Endodermal cell (in vitro differentiated cells): ENCODE data around the gene OR2G6. TPM values are rescaled to one million over a fixed set of nuclear protein-coding genes. Genes with fewer than 3 reads are reported as not detected.
"Not testable (repeated sequence)": the region's sequence is repeated elsewhere in the genome, so short reads cannot be mapped to it uniquely, and the experiment has no call there.

Source experiments
- DNase-seq: peaks from one replicate; pipeline ENCODE4 v3.0.0-alpha.2; 2017
- H3K27ac ChIP-seq: 2 replicates; pipeline ENCODE4 v1.5.1; 2013; ENCODE audit warnings: mild to moderate bottlenecking, low read depth, low read length, moderate library complexity
- H3K27me3 ChIP-seq: 2 replicates; pipeline ENCODE4 v1.6.1; 2013; ENCODE audit warnings: mild to moderate bottlenecking, low read length, moderate library complexity; ENCODE audit not compliant: insufficient read depth, control insufficient read depth, poor library complexity, severe bottlenecking
- H3K36me3 ChIP-seq: 2 replicates; pipeline ENCODE4 v1.7.0; 2013; ENCODE audit warnings: mild to moderate bottlenecking, low read length, moderate library complexity; ENCODE audit not compliant: control insufficient read depth, insufficient read depth
- H3K4me1 ChIP-seq: one replicate; pipeline ENCODE4 v1.7.0; 2013; ENCODE audit warnings: low read length; ENCODE audit not compliant: control insufficient read depth, insufficient read depth
- H3K4me3 ChIP-seq: 2 replicates; pipeline ENCODE4 v1.5.1; 2013; ENCODE audit warnings: mild to moderate bottlenecking, low read length, moderate library complexity
- H3K9ac ChIP-seq: 2 replicates; pipeline ENCODE4 v1.6.1; 2013; ENCODE audit warnings: mild to moderate bottlenecking, low read length, moderate library complexity; ENCODE audit not compliant: poor library complexity, severe bottlenecking; ENCODE audit errors: extremely low read depth
- H3K9me3 ChIP-seq: 2 replicates; pipeline ENCODE4 v1.6.1; 2013; ENCODE audit warnings: mild to moderate bottlenecking, low read length, moderate library complexity; ENCODE audit not compliant: control insufficient read depth
- H3K27ac Mint-ChIP-seq: 2 replicates; pipeline ENCODE4 v1.8.0; 2020; ENCODE audit warnings: mixed read lengths
- H3K27me3 Mint-ChIP-seq: 2 replicates; pipeline ENCODE4 v1.8.0; 2021; ENCODE audit warnings: mild to moderate bottlenecking, mixed read lengths; ENCODE audit not compliant: insufficient read depth
- H3K36me3 Mint-ChIP-seq: 2 replicates; pipeline ENCODE4 v1.8.0; 2020; ENCODE audit warnings: low read depth, mixed read lengths
- H3K4me1 Mint-ChIP-seq: 2 replicates; pipeline ENCODE4 v1.8.0; 2020; ENCODE audit warnings: mixed read lengths
- H3K4me3 Mint-ChIP-seq: 2 replicates; pipeline ENCODE4 v1.8.0; 2020; ENCODE audit warnings: mild to moderate bottlenecking, moderate library complexity, mixed read lengths
- H3K9me3 Mint-ChIP-seq: 2 replicates; pipeline ENCODE4 v1.8.0; 2020; ENCODE audit warnings: mild to moderate bottlenecking, mixed read lengths
- CTCF ChIP-seq: fragments of 200-600 bp; sonication (generic); conservative IDR thresholded peaks from 2 replicates; pipeline ENCODE4 v1.5.0; 2021; ENCODE audit warnings: antibody characterized with exemption, mild to moderate bottlenecking
- WGBS, 2 experiments: methylation state at CpG; one replicate each; pipeline versions ENCODE4 v1.1.5 to v1.1.7; 2013; ENCODE audit warnings: missing lambda C conversion rate in 2 of 2, mixed read lengths in 1 of 2; ENCODE audit not compliant: insufficient coverage in 1 of 2, insufficient read length in 1 of 2; 5-methylcytosine and 5-hydroxymethylcytosine counted together
- long read RNA-seq, 4 experiments: library from polyadenylated mRNA in 2 of 4; library from RNA in 1 of 4; library from capped mRNA in 1 of 4; stranded (forward) in 3 of 4; unstranded in 1 of 4; transcript quantifications; one replicate each; pipeline ENCODE4 v2.0.0, GENCODE V29; 2020 to 2021; ENCODE audit warnings: inconsistent platforms in 1 of 4
- polyA plus RNA-seq, 2 experiments: library from polyadenylated mRNA; stranded (reverse); fragments of 50-300 nt; gene quantifications; one replicate each; pipeline ENCODE4 v1.2.3, GENCODE V29; 2013
- total RNA-seq, 2 donors: library from RNA; stranded (reverse); fragmentation: NEBNext Ultra II Directional in 1 of 2; extraction: Animal tissue kit (Norgen Biotek cat#: 25700) in 1 of 2; gene quantifications; 2 replicates in 1 of 2; 3 replicates in 1 of 2; pipeline ENCODE4 v1.2.1, GENCODE V29; 2021

Gene OR2G6
- total RNA-seq = not detected
- not detected for polyA plus RNA-seq (2013, experiment 1 of 2)
- polyA plus RNA-seq (2013, experiment 2 of 2) = not detected
- long read RNA-seq, experiment 1 = 0 reads
- long read RNA-seq, experiment 2 = 0 reads
- long read RNA-seq, experiment 3 = 0 reads
- long read RNA-seq, experiment 4 = 0 reads

- not testable (repeated sequence) for H3K9me3 Mint-ChIP-seq, H3K27me3 Mint-ChIP-seq, H3K4me1 ChIP-seq, H3K9ac ChIP-seq, H3K36me3 ChIP-seq, H3K27ac Mint-ChIP-seq, H3K4me1 Mint-ChIP-seq, H3K27me3 ChIP-seq, H3K27ac ChIP-seq, H3K9me3 ChIP-seq, H3K4me3 ChIP-seq, DNase-seq, H3K4me3 Mint-ChIP-seq, H3K36me3 Mint-ChIP-seq
- WGBS, 2 experiments = no CpG with 5 or more reads among the region's 2 CpGs
Observed at GRCh38 chr1:248507773-248508172, at the start of gene OR2G6. Gene OR2G6 (plus strand): TSS chr1:248508073. CDS start chr1:248521647, 13,574 bp downstream.

- peaks cover 45% of the 10 kb centered on the region for H3K9me3 ChIP-seq
- H3K4me1 Mint-ChIP-seq, H3K9ac ChIP-seq, H3K36me3 Mint-ChIP-seq, H3K4me3 ChIP-seq, H3K27ac Mint-ChIP-seq, H3K27me3 ChIP-seq, H3K36me3 ChIP-seq, H3K27me3 Mint-ChIP-seq, DNase-seq, H3K4me3 Mint-ChIP-seq, H3K4me1 ChIP-seq, H3K27ac ChIP-seq: not testable (repeated sequence)
- WGBS, 2 experiments = 39 to 48% methylated on average over 3 to 6 of the region's 7 CpGs
- peaks cover 54% of the 10 kb centered on the region for H3K9me3 Mint-ChIP-seq
Observed at GRCh38 chr1:248459117-248459516, 48.8 kb upstream of the OR2G6 start.

- Mint-ChIP-seq H3K27me3 (no peaks in the 10 kb centered on the region), H3K36me3 (no peaks in the 10 kb centered on the region), H3K4me1 (no peaks in the 10 kb centered on the region), H3K27ac (no peak overlapping the region), H3K4me3 (no peak overlapping the region), H3K9me3 (peaks cover 58% of the 10 kb centered on the region)
- DNase-seq = no peak
- Histone ChIP-seq H3K27me3 (no peaks in the 10 kb centered on the region), H3K4me3 (no peak overlapping the region), H3K36me3 (no peaks in the 10 kb centered on the region), H3K4me1 (no peaks in the 10 kb centered on the region), H3K9me3 (peaks cover 19% of the 10 kb centered on the region), H3K27ac (no peak overlapping the region), H3K9ac (no peak overlapping the region)
- TF ChIP-seq CTCF = no peak
- whole genome bisulfite sequencing, 2 experiments = 17 to 68% methylated on average over 1 to 2 of the region's 4 CpGs
Observed at GRCh38 chr1:248471154-248471553, 36.7 kb upstream of the OR2G6 start.

GRCh38 chr1:248472111-248472510 lies 35.8 kb upstream of the OR2G6 start:
- 100% methylated on average over 1 of the region's 2 CpGs; no CpG with 5 or more reads in 1 of the 2 experiments for WGBS, 2 experiments
- H3K4me3 ChIP-seq, H3K27ac Mint-ChIP-seq, H3K27ac ChIP-seq, H3K36me3 ChIP-seq, H3K4me1 ChIP-seq, H3K36me3 Mint-ChIP-seq, H3K4me1 Mint-ChIP-seq, DNase-seq, H3K27me3 Mint-ChIP-seq, H3K4me3 Mint-ChIP-seq, H3K9ac ChIP-seq, H3K27me3 ChIP-seq: not testable (repeated sequence)
- peaks cover 56% of the 10 kb centered on the region for H3K9me3 Mint-ChIP-seq
- peaks cover 12% of the 10 kb centered on the region for H3K9me3 ChIP-seq

- H3K27me3 Mint-ChIP-seq, H3K4me3 ChIP-seq, H3K4me1 Mint-ChIP-seq, H3K9ac ChIP-seq, H3K36me3 ChIP-seq, DNase-seq, H3K9me3 ChIP-seq, H3K4me1 ChIP-seq, H3K27ac ChIP-seq, H3K27me3 ChIP-seq, H3K36me3 Mint-ChIP-seq, H3K4me3 Mint-ChIP-seq, H3K27ac Mint-ChIP-seq: not testable (repeated sequence)
- H3K9me3 Mint-ChIP-seq = peaks cover 53% of the 10 kb centered on the region
- 67% methylated on average over 1 of the region's 2 CpGs; no CpG with 5 or more reads in 1 of the 2 experiments for WGBS, 2 experiments
Observed at GRCh38 chr1:248473051-248473450, 34.8 kb upstream of the OR2G6 start, which contains the start of gene OR2T3. Gene OR2T3 (plus strand): TSS chr1:248473351. CDS start chr1:248473351, 0 bp downstream.

GRCh38 chr1:248475660-248476059 lies 32.2 kb upstream of the OR2G6 start:
- not testable (repeated sequence) for H3K27ac Mint-ChIP-seq, H3K4me3 Mint-ChIP-seq, H3K4me3 ChIP-seq, H3K9ac ChIP-seq, H3K4me1 Mint-ChIP-seq, H3K36me3 ChIP-seq, DNase-seq, H3K4me1 ChIP-seq, H3K36me3 Mint-ChIP-seq, H3K9me3 ChIP-seq, H3K27ac ChIP-seq, H3K27me3 Mint-ChIP-seq, H3K27me3 ChIP-seq
- WGBS, 2 experiments = no CpG with 5 or more reads among the region's 1 CpG
- H3K9me3 Mint-ChIP-seq = peaks cover 41% of the 10 kb centered on the region
